GM12878 (cell line): ENCODE measurements around the gene AAGAB. TPM values are rescaled to one million over a fixed set of nuclear protein-coding genes. Genes with fewer than 3 reads are reported as not detected.

Source experiments
- ATAC-seq: fragments of 200-7000 bp; cut with Tn5 transposase; 3 replicates; pipeline ENCODE4 v1.9.1; 2020; ENCODE audit warnings: mild to moderate bottlenecking, moderate library complexity
- BruUV-seq: library from RNA; stranded (reverse); fragments of 400-500 nt; replicated peaks from 2 replicates; lab custom pipeline; 2021; lab: Mats Ljungman, UMichigan
- CTCF ChIA-PET: fragments of 300-600 bp; sonication (Branson Sonifier 250); formaldehyde crosslinking; extraction: SDS; loops from one replicate; lab custom pipeline; 2021; ENCODE audit warnings: inconsistent platforms; lab: Yijun Ruan, JAX
- POLR2A ChIA-PET: fragments of 350-600 bp; formaldehyde crosslinking; extraction: SDS; loops from one replicate; lab custom pipeline; 2021; ENCODE audit warnings: inconsistent platforms; lab: Charles Lee
- RAD21 ChIA-PET: fragments of 300-600 bp; sonication (Branson Sonifier 250); formaldehyde crosslinking; loops from one replicate; lab custom pipeline; 2023; ENCODE audit warnings: antibody characterized with exemption; ENCODE audit not compliant: unreplicated experiment; lab: Charles Lee
- SMC1A ChIA-PET: fragments of 300-600 bp; sonication (Branson Sonifier 250); formaldehyde crosslinking; loops from one replicate; lab custom pipeline; 2023; ENCODE audit not compliant: unreplicated experiment, uncharacterized antibody; lab: Charles Lee
- DNase-seq: peaks from one replicate; pipeline ENCODE4 v3.0.0-alpha.2; 2011; ENCODE audit warnings: low read depth, low spot score
- FAIRE-seq: peaks from 3 replicates; lab custom pipeline; 2011; peaks lifted over from hg19 to GRCh38; lab: Jason Lieb, UNC
- H2AFZ ChIP-seq: 2 replicates; pipeline ENCODE4 v1.6.0; 2011; ENCODE audit warnings: low read depth, low read length, control low read depth; ENCODE audit not compliant: control insufficient read depth
- H3K27ac ChIP-seq: 2 replicates; pipeline ENCODE4 v1.5.1; 2011; ENCODE audit warnings: control low read depth; ENCODE audit not compliant: control insufficient read depth, insufficient read depth
- H3K27me3 ChIP-seq, 2 experiments: replicated peaks in 1 of 2; 2 replicates each; pipeline versions ENCODE4 v1.6.0 to v1.6.1; 2011; ENCODE audit warnings: low read length in 1 of 2; ENCODE audit not compliant: control insufficient read depth in 2 of 2, insufficient read depth in 2 of 2
- H3K36me3 ChIP-seq, 2 experiments: 2 replicates each; pipeline ENCODE4 v1.5.1; 2011; ENCODE audit warnings: low read length in 1 of 2; ENCODE audit not compliant: control insufficient read depth in 2 of 2, insufficient read depth in 2 of 2
- H3K4me1 ChIP-seq: 2 replicates; pipeline ENCODE4 v1.6.1; 2011; ENCODE audit warnings: mild to moderate bottlenecking, low read length, moderate library complexity, mixed read lengths; ENCODE audit not compliant: control insufficient read depth, insufficient read depth
- H3K4me2 ChIP-seq: 2 replicates; pipeline ENCODE4 v1.6.0; 2011; ENCODE audit warnings: control low read depth; ENCODE audit not compliant: control insufficient read depth, insufficient read depth
- H3K4me3 ChIP-seq: fragments of 200-600 bp; sonication (generic); 2 replicates; pipeline ENCODE4 v1.5.1; 2016
- H3K79me2 ChIP-seq: 2 replicates; pipeline ENCODE4 v1.6.0; 2011; ENCODE audit warnings: low read length; ENCODE audit not compliant: control insufficient read depth, insufficient read depth
- H3K9ac ChIP-seq: 2 replicates; pipeline ENCODE4 v1.8.0; 2011; ENCODE audit warnings: low read length, control low read depth, mixed read lengths; ENCODE audit not compliant: control insufficient read depth, insufficient read depth
- H3K9me3 ChIP-seq: replicated peaks from 3 replicates; pipeline ENCODE4 v1.5.1; 2011; ENCODE audit warnings: mild to moderate bottlenecking, low read length; ENCODE audit not compliant: control insufficient read depth, insufficient read depth
- H4K20me1 ChIP-seq: 2 replicates; pipeline ENCODE4 v1.6.0; 2011; ENCODE audit not compliant: control insufficient read depth, insufficient read depth
- ASH2L ChIP-seq: fragments of 300-600, 200-600 bp; sonication (generic); IDR thresholded peaks from 2 replicates; pipeline ENCODE4 v1.6.1; 2017; ENCODE audit warnings: low read depth, mild to moderate bottlenecking, borderline replicate concordance
- EP300 ChIP-seq, 2 experiments: fragments of 150-350 bp in 1 of 2; IDR thresholded peaks; 2 replicates each; pipeline ENCODE4 v1.6.1; 2011 to 2012; ENCODE audit warnings: low read depth in 2 of 2, low read length in 2 of 2, borderline replicate concordance in 1 of 2, improper control_type of control experiment in 1 of 2, inconsistent platforms in 1 of 2; ENCODE audit not compliant: control insufficient read depth in 1 of 2
- LARP7 ChIP-seq: fragments of 450-650 bp; IDR thresholded peaks from 2 replicates; pipeline ENCODE4 v1.6.1; 2017; ENCODE audit warnings: mild to moderate bottlenecking
- POLR2A ChIP-seq: IDR thresholded peaks from 2 replicates; pipeline ENCODE4 v1.6.1; 2011; ENCODE audit warnings: low read depth, mild to moderate bottlenecking, low read length
- STAT3 ChIP-seq: IDR thresholded peaks from 2 replicates; pipeline ENCODE4 v1.6.1; 2011; ENCODE audit warnings: low read depth, low read length, improper control_type of control experiment
- ZSCAN29 ChIP-seq: fragments of 450-650 bp; IDR thresholded peaks from 2 replicates; pipeline ENCODE4 v1.6.1; 2017; ENCODE audit warnings: mild to moderate bottlenecking, moderate library complexity
- WGBS: methylation state at CpG from one replicate; pipeline ENCODE4 v1.1.6; 2016; ENCODE audit warnings: low lambda C conversion rate; ENCODE audit not compliant: insufficient replicate concordance, insufficient coverage; ENCODE audit errors: missing lambda C conversion rate; 5-methylcytosine and 5-hydroxymethylcytosine counted together
- in situ Hi-C: fragments of 300-500 bp; cut with MboI; formaldehyde crosslinking; loops from 9 replicates; pipeline ENCODE4 v1.14.3; 2018; ENCODE audit warnings: mixed read lengths
- intact Hi-C: fragments of 100-400 bp; cut with micrococcal nuclease; formaldehyde crosslinking; loops from one replicate; pipeline ENCODE4 v1.14.2; 2022; ENCODE audit not compliant: unreplicated experiment
- polyA plus RNA-seq, 11 experiments: library from polyadenylated mRNA; depleted of rRNA in 4 of 11; unstranded in 6 of 11; stranded (reverse) in 5 of 11; fragments of >200 nt; fragmentation: Nextera tagmentation in 4 of 11; fragmentation: Illumina TruSeq in 1 of 11; extraction: Ambion mirVana in 4 of 11; extraction: Trizol in 1 of 11; gene quantifications; 1 replicate in 1 of 11; 2 replicates in 10 of 11; pipeline versions ENCODE4 v1.2.1 to v1.2.3, GENCODE V29; 2011 to 2016; ENCODE audit warnings: inconsistent platforms in 2 of 11, missing spikeins in 2 of 11, low read depth in 1 of 11
- total RNA-seq, 4 experiments: library from RNA; depleted of rRNA in 3 of 4; stranded (reverse); fragments of >200 nt in 3 of 4; fragmentation: Illumina TruSeq in 1 of 4; extraction: Trizol in 1 of 4; gene quantifications; 2 replicates each; pipeline versions ENCODE4 v1.2.1 to v1.2.3, GENCODE V29; 2013 to 2021
- TF ChIP-seq, protein P1 (sequence below): fragments of 450-650 bp; formaldehyde crosslinking; IDR thresholded peaks from 2 replicates; pipeline ENCODE4 v1.5.0; 2022; ENCODE audit warnings: mild to moderate bottlenecking, missing genetic modification characterization
- TF ChIP-seq, protein P2 (sequence below): fragments of 450-650 bp; IDR thresholded peaks from 2 replicates; pipeline ENCODE4 v1.6.1; 2014; ENCODE audit warnings: mild to moderate bottlenecking
- TF ChIP-seq, protein P3 (sequence below): fragments of 450-650 bp; formaldehyde crosslinking; IDR thresholded peaks from 2 replicates; pipeline ENCODE4 v1.4.0; 2020; ENCODE audit warnings: mild to moderate bottlenecking, moderate library complexity
- TF ChIP-seq, protein P4 (sequence below): fragments of 450-650 bp; IDR thresholded peaks from 2 replicates; pipeline ENCODE4 v1.6.1; 2016; ENCODE audit warnings: mild to moderate bottlenecking

AAGAB gene
- total and polyA plus RNA-seq, 10 of the 15 experiments (the other 5 are each of a cell fraction or from before 2014, with no cell fraction given): 11.4 to 62.3 (median 38.0) TPM

DNA sequence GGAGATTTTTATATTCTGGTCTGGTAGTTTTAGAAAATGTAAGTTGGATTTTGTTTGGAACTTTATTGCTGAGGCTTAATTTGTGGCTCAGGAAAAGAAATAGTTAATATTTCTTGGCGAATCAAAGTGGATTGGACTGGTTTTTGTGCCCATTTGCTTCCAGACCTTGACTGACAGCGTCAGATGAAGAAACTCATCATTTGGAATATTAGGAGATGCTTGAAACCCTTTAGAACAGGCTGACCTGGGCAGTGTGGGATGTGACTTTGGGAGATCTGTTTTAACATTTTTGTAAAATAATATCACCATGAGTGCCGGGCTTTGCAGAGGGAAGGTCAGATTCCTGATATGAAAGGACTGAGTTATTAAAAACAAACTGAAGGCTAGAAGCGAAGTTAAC is 83.0 kb downstream of the AAGAB start:
- no peaks in the 10 kb centered on the region; the same call in 1 of the 2 replicates for H4K20me1 ChIP-seq
- in situ Hi-C loops: no loop called here
- CTCF ChIA-PET: no interaction called here
- no peak overlapping the region for H3K4me2 ChIP-seq
- H3K4me1 ChIP-seq: peaks cover 21% of the 10 kb centered on the region
- WGBS: 95% methylated on average over 4 of the region's 4 CpGs
- RAD21 ChIA-PET: no interaction called here
- no peak overlapping the region for H3K4me3 ChIP-seq
- FAIRE-seq (no peak), DNase-seq (no peak), ATAC-seq (no peak)
- TF ChIP-seq EP300 (IDR thresholded peaks at IDR 0.05; ENCODE audit: borderline replicate concordance in 1 of 2, control insufficient read depth in 1 of 2, low read depth in 2 of 2, low read length in 2 of 2) (no peak), ZSCAN29 (no peak), ASH2L (no peak), LARP7 (no peak), POLR2A (no peak), STAT3 (no peak)
- TF ChIP-seq, protein P1, sequence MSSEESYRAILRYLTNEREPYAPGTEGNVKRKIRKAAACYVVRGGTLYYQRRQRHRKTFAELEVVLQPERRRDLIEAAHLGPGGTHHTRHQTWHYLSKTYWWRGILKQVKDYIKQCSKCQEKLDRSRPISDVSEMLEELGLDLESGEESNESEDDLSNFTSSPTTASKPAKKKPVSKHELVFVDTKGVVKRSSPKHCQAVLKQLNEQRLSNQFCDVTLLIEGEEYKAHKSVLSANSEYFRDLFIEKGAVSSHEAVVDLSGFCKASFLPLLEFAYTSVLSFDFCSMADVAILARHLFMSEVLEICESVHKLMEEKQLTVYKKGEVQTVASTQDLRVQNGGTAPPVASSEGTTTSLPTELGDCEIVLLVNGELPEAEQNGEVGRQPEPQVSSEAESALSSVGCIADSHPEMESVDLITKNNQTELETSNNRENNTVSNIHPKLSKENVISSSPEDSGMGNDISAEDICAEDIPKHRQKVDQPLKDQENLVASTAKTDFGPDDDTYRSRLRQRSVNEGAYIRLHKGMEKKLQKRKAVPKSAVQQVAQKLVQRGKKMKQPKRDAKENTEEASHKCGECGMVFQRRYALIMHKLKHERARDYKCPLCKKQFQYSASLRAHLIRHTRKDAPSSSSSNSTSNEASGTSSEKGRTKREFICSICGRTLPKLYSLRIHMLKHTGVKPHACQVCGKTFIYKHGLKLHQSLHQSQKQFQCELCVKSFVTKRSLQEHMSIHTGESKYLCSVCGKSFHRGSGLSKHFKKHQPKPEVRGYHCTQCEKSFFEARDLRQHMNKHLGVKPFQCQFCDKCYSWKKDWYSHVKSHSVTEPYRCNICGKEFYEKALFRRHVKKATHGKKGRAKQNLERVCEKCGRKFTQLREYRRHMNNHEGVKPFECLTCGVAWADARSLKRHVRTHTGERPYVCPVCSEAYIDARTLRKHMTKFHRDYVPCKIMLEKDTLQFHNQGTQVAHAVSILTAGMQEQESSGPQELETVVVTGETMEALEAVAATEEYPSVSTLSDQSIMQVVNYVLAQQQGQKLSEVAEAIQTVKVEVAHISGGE (CRISPR knock-in tag): no peak
- TF ChIP-seq, protein P2, sequence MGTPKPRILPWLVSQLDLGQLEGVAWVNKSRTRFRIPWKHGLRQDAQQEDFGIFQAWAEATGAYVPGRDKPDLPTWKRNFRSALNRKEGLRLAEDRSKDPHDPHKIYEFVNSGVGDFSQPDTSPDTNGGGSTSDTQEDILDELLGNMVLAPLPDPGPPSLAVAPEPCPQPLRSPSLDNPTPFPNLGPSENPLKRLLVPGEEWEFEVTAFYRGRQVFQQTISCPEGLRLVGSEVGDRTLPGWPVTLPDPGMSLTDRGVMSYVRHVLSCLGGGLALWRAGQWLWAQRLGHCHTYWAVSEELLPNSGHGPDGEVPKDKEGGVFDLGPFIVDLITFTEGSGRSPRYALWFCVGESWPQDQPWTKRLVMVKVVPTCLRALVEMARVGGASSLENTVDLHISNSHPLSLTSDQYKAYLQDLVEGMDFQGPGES: no peak
- TF ChIP-seq, protein P3, sequence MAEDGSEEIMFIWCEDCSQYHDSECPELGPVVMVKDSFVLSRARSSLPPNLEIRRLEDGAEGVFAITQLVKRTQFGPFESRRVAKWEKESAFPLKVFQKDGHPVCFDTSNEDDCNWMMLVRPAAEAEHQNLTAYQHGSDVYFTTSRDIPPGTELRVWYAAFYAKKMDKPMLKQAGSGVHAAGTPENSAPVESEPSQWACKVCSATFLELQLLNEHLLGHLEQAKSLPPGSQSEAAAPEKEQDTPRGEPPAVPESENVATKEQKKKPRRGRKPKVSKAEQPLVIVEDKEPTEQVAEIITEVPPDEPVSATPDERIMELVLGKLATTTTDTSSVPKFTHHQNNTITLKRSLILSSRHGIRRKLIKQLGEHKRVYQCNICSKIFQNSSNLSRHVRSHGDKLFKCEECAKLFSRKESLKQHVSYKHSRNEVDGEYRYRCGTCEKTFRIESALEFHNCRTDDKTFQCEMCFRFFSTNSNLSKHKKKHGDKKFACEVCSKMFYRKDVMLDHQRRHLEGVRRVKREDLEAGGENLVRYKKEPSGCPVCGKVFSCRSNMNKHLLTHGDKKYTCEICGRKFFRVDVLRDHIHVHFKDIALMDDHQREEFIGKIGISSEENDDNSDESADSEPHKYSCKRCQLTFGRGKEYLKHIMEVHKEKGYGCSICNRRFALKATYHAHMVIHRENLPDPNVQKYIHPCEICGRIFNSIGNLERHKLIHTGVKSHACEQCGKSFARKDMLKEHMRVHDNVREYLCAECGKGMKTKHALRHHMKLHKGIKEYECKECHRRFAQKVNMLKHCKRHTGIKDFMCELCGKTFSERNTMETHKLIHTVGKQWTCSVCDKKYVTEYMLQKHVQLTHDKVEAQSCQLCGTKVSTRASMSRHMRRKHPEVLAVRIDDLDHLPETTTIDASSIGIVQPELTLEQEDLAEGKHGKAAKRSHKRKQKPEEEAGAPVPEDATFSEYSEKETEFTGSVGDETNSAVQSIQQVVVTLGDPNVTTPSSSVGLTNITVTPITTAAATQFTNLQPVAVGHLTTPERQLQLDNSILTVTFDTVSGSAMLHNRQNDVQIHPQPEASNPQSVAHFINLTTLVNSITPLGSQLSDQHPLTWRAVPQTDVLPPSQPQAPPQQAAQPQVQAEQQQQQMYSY (CRISPR knock-in tag): no peak
- TF ChIP-seq, protein P4, sequence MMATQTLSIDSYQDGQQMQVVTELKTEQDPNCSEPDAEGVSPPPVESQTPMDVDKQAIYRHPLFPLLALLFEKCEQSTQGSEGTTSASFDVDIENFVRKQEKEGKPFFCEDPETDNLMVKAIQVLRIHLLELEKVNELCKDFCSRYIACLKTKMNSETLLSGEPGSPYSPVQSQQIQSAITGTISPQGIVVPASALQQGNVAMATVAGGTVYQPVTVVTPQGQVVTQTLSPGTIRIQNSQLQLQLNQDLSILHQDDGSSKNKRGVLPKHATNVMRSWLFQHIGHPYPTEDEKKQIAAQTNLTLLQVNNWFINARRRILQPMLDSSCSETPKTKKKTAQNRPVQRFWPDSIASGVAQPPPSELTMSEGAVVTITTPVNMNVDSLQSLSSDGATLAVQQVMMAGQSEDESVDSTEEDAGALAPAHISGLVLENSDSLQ: no peak
- H3K27ac ChIP-seq: no peak overlapping the region
- no peak overlapping the region for H3K9ac ChIP-seq
- BruUV-seq: no TSS peak
- intact Hi-C loops: no loop called here
- SMC1A ChIA-PET: no interaction called here
- no peaks in the 10 kb centered on the region for H3K27me3 ChIP-seq
- H2AFZ ChIP-seq: no peak overlapping the region
- POLR2A ChIA-PET: no interaction called here
- no peaks in the 10 kb centered on the region for H3K9me3 ChIP-seq
- H3K79me2 ChIP-seq: no peaks in the 10 kb centered on the region
- peaks cover 34 to 38% of the 10 kb centered on the region in 2 experiments for H3K36me3 ChIP-seq
